GM19238 (cell line): ENCODE results near the gene KLK1.
"Not testable (repeated sequence)": the region's sequence is repeated elsewhere in the genome, so short reads cannot be mapped to it uniquely, and the experiment has no call there.

Source experiments
- DNase-seq: peaks from one replicate; pipeline ENCODE4 v3.0.0; 2011; ENCODE audit warnings: low spot score; ENCODE audit not compliant: insufficient read length

Gene KLK1

GRCh38 chr19:50794074-50794875 lies 29.3 kb downstream of the KLK1 start:
- DNase-seq: peak; percentile 53

GRCh38 chr19:50793558-50794065 lies 30.0 kb downstream of the KLK1 start:
- DNase-seq: no peak

GRCh38 chr19:50792272-50793250 lies 31.0 kb downstream of the KLK1 start:
- no peak for DNase-seq

- DNase-seq: no peak
These were observed 31.9 kb downstream of the KLK1 start for GRCh38 chr19:50791594-50792271.

GRCh38 chr19:50790922-50791467 lies 32.6 kb downstream of the KLK1 start:
- DNase-seq: no peak

- no peak for DNase-seq
These were observed 33.2 kb downstream of the KLK1 start, which contains the start of gene ACP4 for GRCh38 chr19:50790396-50790795. Gene ACP4, plus strand, starts transcription at chr19:50790415. Its CDS starts 0 bp downstream, at chr19:50790415.

GRCh38 chr19:50785329-50785728 lies 38.3 kb downstream of the KLK1 start:
- DNase-seq: no peak

- no peak for DNase-seq
These were observed 38.9 kb downstream of the KLK1 start for GRCh38 chr19:50784710-50785109.

- not testable (repeated sequence) for DNase-seq
These were observed 39.8 kb downstream of the KLK1 start for GRCh38 chr19:50783848-50784152.

GRCh38 chr19:50780753-50781435 lies 42.7 kb downstream of the KLK1 start:
- no peak for DNase-seq

GRCh38 chr19:50779504-50780457 lies 43.8 kb downstream of the KLK1 start:
- no peak for DNase-seq

GRCh38 chr19:50778906-50779430 lies 44.6 kb downstream of the KLK1 start:
- DNase-seq: no peak

- no peak for DNase-seq
These were observed 45.7 kb downstream of the KLK1 start for GRCh38 chr19:50777830-50778303.

GRCh38 chr19:50777261-50777660 lies 46.3 kb downstream of the KLK1 start:
- DNase-seq: no peak

- no peak for DNase-seq
These were observed 47.5 kb downstream of the KLK1 start for GRCh38 chr19:50776131-50776530.

GRCh38 chr19:50773454-50773853 lies 50.1 kb downstream of the KLK1 start:
- not testable (repeated sequence) for DNase-seq

GRCh38 chr19:50772912-50773311 lies 50.7 kb downstream of the KLK1 start:
- not testable (repeated sequence) for DNase-seq

- no peak for DNase-seq
These were observed 51.1 kb downstream of the KLK1 start for GRCh38 chr19:50772476-50772875.

- DNase-seq: no peak
These were observed 52.7 kb downstream of the KLK1 start for GRCh38 chr19:50770888-50771287.
